Measurements from ENCODE around the gene MAGI2. TPM values are rescaled to one million over a fixed set of nuclear protein-coding genes. Genes with fewer than 3 reads are reported as not detected.

MAGI2 gene
- total and polyA plus RNA-seq, 4 donors = 0.37 to 4.1 (median 1.4) TPM

GRCh38 chr7:78955329-78955728 lies 498.1 kb downstream of the MAGI2 start:
- DNase-seq (ENCODE audit: low spot score) = no peak
- no peaks in the 10 kb centered on the region for H3K4me1 ChIP-seq (ENCODE audit: control insufficient read depth in 4 of 4, insufficient read depth in 4 of 4, low read length in 3 of 4)
- WGBS = 95% methylated on average over 1 of the region's 1 CpG

GRCh38 chr7:78953726-78954363 lies 499.6 kb downstream of the MAGI2 start:
- TF ChIP-seq HNF4A (conservative IDR thresholded peaks at IDR 0.05) (no peak), REST (IDR thresholded peaks at IDR 0.05) (no peak), YY1 (IDR thresholded peaks at IDR 0.05) (no peak), NR2F2 (IDR thresholded peaks at IDR 0.05) (no peak), EGR1 (IDR thresholded peaks at IDR 0.05; ENCODE audit: low read depth in 2 of 2) (no peak), GABPA (IDR thresholded peaks at IDR 0.05 in 1 of 2, conservative IDR thresholded peaks at IDR 0.05 in 1 of 2) (no peak), TAF1 (conservative IDR thresholded peaks at IDR 0.05) (no peak), RXRA (IDR thresholded peaks at IDR 0.05) (no peak), HNF4G (IDR thresholded peaks at IDR 0.05) (no peak), RAD21 (IDR thresholded peaks at IDR 0.05) (no peak), JUND (IDR thresholded peaks at IDR 0.05) (no peak), SP1 (IDR thresholded peaks at IDR 0.05) (no peak), FOXA2 (IDR thresholded peaks at IDR 0.05) (no peak), FOXA1 (IDR thresholded peaks at IDR 0.05) (no peak)
- TF ChIP-seq, protein P1, sequence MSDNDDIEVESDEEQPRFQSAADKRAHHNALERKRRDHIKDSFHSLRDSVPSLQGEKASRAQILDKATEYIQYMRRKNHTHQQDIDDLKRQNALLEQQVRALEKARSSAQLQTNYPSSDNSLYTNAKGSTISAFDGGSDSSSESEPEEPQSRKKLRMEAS (IDR thresholded peaks at IDR 0.05) = no peak
- TF ChIP-seq, protein P2, sequence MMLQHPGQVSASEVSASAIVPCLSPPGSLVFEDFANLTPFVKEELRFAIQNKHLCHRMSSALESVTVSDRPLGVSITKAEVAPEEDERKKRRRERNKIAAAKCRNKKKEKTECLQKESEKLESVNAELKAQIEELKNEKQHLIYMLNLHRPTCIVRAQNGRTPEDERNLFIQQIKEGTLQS (IDR thresholded peaks at IDR 0.05) = no peak
- TF ChIP-seq, protein P3, sequence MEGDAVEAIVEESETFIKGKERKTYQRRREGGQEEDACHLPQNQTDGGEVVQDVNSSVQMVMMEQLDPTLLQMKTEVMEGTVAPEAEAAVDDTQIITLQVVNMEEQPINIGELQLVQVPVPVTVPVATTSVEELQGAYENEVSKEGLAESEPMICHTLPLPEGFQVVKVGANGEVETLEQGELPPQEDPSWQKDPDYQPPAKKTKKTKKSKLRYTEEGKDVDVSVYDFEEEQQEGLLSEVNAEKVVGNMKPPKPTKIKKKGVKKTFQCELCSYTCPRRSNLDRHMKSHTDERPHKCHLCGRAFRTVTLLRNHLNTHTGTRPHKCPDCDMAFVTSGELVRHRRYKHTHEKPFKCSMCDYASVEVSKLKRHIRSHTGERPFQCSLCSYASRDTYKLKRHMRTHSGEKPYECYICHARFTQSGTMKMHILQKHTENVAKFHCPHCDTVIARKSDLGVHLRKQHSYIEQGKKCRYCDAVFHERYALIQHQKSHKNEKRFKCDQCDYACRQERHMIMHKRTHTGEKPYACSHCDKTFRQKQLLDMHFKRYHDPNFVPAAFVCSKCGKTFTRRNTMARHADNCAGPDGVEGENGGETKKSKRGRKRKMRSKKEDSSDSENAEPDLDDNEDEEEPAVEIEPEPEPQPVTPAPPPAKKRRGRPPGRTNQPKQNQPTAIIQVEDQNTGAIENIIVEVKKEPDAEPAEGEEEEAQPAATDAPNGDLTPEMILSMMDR (IDR thresholded peaks at IDR 0.05; ENCODE audit: low read depth, low read length, missing input control) = no peak
- TF ChIP-seq, protein P4, sequence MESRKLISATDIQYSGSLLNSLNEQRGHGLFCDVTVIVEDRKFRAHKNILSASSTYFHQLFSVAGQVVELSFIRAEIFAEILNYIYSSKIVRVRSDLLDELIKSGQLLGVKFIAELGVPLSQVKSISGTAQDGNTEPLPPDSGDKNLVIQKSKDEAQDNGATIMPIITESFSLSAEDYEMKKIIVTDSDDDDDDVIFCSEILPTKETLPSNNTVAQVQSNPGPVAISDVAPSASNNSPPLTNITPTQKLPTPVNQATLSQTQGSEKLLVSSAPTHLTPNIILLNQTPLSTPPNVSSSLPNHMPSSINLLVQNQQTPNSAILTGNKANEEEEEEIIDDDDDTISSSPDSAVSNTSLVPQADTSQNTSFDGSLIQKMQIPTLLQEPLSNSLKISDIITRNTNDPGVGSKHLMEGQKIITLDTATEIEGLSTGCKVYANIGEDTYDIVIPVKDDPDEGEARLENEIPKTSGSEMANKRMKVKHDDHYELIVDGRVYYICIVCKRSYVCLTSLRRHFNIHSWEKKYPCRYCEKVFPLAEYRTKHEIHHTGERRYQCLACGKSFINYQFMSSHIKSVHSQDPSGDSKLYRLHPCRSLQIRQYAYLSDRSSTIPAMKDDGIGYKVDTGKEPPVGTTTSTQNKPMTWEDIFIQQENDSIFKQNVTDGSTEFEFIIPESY (IDR thresholded peaks at IDR 0.05) = no peak
- no peaks in the 10 kb centered on the region for H3K9me3 ChIP-seq (ENCODE audit: control insufficient read depth in 4 of 4, low read length in 3 of 4)
- no peaks in the 10 kb centered on the region for H3K36me3 ChIP-seq (ENCODE audit: control insufficient read depth in 4 of 4, insufficient read depth in 3 of 4, low read depth in 1 of 4, low read length in 3 of 4)
- no peaks in the 10 kb centered on the region for H3K27me3 ChIP-seq (ENCODE audit: control insufficient read depth in 4 of 4, insufficient read depth in 4 of 4, low read length in 3 of 4)
- WGBS = 79% methylated on average over 5 of the region's 5 CpGs
- no peak for DNase-seq (ENCODE audit: low spot score)
- no peak overlapping the region for H3K4me3 ChIP-seq (ENCODE audit: low read depth in 1 of 3, low read length in 3 of 3)
- H3K4me1 ChIP-seq (ENCODE audit: control insufficient read depth in 4 of 4, insufficient read depth in 4 of 4, low read length in 3 of 4) = no peaks in the 10 kb centered on the region
- H3K9ac ChIP-seq (ENCODE audit: low read depth in 1 of 2, low read length in 2 of 2) = no peak overlapping the region
- no peak overlapping the region for H3K27ac ChIP-seq (ENCODE audit: low read depth in 1 of 2, low read length in 2 of 2)

More at GRCh38 chr7:78955329-78955728, 498.1 kb downstream of the MAGI2 start:
- no peaks in the 10 kb centered on the region for H3K36me3 ChIP-seq (ENCODE audit: control insufficient read depth in 4 of 4, insufficient read depth in 3 of 4, low read depth in 1 of 4, low read length in 3 of 4)
- no peaks in the 10 kb centered on the region for H3K9me3 ChIP-seq (ENCODE audit: control insufficient read depth in 4 of 4, low read length in 3 of 4)
- TF ChIP-seq EGR1 (IDR thresholded peaks at IDR 0.05; ENCODE audit: low read depth in 2 of 2) (no peak), RXRA (IDR thresholded peaks at IDR 0.05) (no peak), SP1 (IDR thresholded peaks at IDR 0.05) (no peak), GABPA (IDR thresholded peaks at IDR 0.05 in 1 of 2, conservative IDR thresholded peaks at IDR 0.05 in 1 of 2) (no peak), HNF4A (conservative IDR thresholded peaks at IDR 0.05) (no peak), FOXA2 (IDR thresholded peaks at IDR 0.05) (no peak), FOXA1 (IDR thresholded peaks at IDR 0.05) (no peak)
- no peak overlapping the region for H3K27ac ChIP-seq (ENCODE audit: low read depth in 1 of 2, low read length in 2 of 2)
- H3K9ac ChIP-seq (ENCODE audit: low read depth in 1 of 2, low read length in 2 of 2) = no peak overlapping the region
- no peak overlapping the region for H3K4me3 ChIP-seq (ENCODE audit: low read depth in 1 of 3, low read length in 3 of 3)
- H3K27me3 ChIP-seq (ENCODE audit: control insufficient read depth in 4 of 4, insufficient read depth in 4 of 4, low read length in 3 of 4) = no peaks in the 10 kb centered on the region

All from liver (tissue), 9 donors.